Testis (tissue), 2 donors: ENCODE data around the gene COL9A1.

ENCODE experiments used
- POLR2A ChIP-seq: fragments of 450-650 bp; IDR thresholded peaks from one replicate; pipeline ENCODE4 v1.6.1; 2017; ENCODE audit warnings: antibody characterized with exemption, mild to moderate bottlenecking, moderate library complexity
- TF ChIP-seq, protein P1 (sequence below), 3 experiments: fragments of 450-650 bp in 2 of 3; fragments of 200-600 bp in 1 of 3; sonication (generic) in 1 of 3; IDR thresholded peaks; one replicate each; pipeline ENCODE4 v1.5.1; 2016 to 2019; ENCODE audit warnings: antibody characterized with exemption in 3 of 3, mild to moderate bottlenecking in 2 of 3, moderate library complexity in 1 of 3

DNA sequence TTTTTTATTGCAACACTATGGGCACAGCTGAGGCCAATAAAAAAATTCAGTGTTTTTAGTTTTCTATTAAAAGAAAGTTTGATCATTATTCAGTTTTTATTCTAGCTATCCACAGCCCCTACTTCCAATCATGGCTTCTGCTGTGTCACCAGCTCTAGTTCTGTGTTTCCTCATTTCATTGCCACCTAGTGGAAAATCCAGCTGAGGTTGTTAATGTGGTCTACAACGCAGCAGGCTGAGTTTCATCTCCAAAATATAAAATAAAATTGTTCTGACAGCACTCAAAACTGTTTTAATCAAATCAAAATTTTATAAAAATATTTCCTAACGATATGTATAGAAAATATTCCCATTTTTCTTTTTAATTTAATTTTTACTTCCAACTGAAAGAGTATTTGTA is 13.6 kb downstream of the COL9A1 start:
- TF ChIP-seq, protein P1, sequence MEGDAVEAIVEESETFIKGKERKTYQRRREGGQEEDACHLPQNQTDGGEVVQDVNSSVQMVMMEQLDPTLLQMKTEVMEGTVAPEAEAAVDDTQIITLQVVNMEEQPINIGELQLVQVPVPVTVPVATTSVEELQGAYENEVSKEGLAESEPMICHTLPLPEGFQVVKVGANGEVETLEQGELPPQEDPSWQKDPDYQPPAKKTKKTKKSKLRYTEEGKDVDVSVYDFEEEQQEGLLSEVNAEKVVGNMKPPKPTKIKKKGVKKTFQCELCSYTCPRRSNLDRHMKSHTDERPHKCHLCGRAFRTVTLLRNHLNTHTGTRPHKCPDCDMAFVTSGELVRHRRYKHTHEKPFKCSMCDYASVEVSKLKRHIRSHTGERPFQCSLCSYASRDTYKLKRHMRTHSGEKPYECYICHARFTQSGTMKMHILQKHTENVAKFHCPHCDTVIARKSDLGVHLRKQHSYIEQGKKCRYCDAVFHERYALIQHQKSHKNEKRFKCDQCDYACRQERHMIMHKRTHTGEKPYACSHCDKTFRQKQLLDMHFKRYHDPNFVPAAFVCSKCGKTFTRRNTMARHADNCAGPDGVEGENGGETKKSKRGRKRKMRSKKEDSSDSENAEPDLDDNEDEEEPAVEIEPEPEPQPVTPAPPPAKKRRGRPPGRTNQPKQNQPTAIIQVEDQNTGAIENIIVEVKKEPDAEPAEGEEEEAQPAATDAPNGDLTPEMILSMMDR (IDR thresholded peaks at IDR 0.05): no peak
- TF ChIP-seq POLR2A: no peak
